GM19240 (cell line): Measurements from ENCODE around the gene GRK1.

Experiments used
- DNase-seq: peaks from one replicate; pipeline ENCODE4 v3.0.0; 2011; ENCODE audit warnings: low spot score; ENCODE audit not compliant: insufficient read length

Gene GRK1

DNA sequence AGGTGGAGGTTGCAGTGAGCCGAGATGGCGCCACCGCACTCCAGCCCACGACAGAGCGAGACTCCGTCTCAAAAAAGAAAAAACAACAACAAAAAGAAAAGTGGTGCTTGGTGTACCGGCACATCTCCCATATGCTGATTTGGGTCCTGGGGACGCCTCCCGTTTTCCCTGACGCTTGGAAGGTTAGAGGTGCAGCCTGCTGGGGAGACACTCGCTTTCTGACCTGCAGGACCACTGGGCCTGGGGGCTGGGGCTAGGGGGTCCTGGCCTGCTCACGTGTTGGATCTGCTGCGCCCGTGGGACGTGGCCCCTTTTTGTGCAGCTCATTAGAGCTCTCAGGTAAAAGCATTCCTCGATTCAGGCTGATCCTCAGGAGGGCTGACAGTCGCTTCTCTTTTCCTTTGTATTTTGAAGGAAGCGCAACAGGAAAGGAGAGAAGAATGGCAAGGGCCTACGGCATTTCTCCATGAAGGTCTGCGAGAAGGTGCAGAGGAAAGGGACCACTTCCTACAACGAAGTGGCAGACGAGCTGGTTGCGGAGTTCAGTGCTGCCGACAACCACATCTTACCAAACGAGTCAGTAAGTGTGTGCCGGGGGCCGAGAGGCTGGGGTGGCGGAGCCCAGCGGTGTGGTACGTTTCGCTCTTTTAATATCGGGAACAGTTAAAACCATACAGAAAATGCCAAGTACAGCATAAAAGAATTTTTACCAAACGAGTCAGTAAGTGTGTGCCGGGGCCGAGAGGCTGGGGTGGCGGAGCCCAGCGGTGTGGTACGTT is 34.1 kb upstream of the GRK1 start:
- no peak for DNase-seq

DNA sequence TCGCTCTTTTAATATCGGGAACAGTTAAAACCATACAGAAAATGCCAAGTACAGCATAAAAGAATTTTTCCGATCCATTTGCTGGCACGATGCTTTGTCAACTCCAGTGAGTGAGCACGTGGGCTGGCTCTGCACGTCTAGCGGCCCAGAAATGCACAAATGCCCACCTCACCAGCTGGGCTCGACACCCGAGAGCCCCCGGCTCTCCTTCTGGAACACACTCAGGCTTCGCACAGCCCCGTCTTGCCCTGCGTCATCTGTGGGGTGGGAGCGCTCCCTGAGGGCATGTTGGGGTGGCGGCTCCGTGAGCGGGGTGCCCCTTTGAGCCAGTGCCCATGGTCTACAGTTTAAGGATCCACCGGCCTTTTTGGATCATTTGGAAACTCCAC is 33.5 kb upstream of the GRK1 start:
- no peak for DNase-seq

DNA sequence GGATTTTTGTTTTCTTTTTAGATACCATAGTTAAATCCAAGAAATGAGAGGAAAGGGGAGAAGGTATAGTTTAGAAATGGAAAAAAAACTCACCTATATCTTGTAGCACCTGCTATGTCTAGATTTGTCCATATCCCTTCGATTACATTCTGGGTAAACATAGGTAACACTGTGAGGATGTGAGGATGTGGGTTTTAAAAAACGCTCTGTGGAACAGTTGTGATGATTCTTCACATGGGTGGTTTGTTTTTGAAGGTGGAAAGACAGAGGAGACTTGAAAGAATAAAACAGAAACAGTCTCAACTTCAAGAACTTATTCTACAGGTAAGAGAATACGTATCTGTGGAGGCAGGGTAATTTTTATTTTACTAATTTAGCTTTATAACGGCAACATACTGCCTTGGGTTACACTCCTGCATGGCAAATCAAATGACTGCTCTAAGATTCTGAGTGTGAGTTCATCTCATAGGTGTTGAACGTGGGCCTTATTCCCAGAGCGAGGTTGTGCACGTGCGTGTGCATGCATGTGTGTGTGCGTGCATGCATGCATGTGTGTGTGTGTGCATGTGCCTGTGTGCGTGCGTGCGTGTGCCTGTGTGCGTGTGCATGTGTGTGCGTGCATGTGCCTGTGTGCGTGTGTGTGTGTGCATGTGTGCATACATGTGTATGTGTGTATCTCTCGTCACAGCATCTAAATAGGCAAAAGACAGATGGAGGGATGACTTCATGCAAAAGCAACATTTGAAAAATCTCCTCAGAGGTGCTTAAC is 32.6 kb upstream of the GRK1 start:
- no peak for DNase-seq

DNA sequence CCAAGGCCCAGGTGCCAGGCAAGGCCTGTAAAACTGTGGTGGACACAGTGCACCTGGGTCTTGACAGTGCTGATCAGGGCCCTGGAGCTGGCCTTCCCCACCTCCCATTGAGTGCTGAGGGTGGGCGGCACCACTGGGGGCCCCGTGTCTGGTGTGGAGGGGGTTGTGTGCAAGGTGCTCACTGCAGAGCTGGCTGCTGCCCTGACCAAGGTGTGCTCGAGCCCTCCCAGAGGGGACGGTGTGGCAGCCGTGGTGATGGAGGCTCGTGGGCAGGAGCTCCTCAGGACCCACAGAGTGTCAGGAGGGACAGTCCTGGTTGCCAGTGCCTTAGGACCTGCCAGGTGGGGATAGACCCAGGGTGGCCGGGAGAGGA is 32.0 kb upstream of the GRK1 start:
- DNase-seq: no peak

DNA sequence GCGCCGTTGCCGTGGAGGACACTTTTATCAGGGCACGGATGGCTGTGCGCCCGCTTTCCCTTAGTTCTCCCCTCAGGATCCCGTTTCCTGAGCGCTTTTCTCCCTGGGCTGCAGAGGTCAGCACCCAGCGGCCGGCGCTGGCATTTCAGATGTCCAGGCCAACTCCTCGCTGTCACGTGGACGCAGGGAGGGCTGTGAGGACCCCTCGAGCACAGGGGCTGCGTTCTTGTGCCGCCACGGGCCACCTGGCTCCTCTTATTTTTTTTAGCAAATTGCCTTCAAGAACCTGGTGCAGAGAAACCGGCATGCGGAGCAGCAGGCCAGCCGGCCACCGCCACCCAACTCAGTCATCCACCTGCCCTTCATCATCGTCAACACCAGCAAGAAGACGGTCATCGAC is 31.3 kb upstream of the GRK1 start:
- no peak for DNase-seq

DNA sequence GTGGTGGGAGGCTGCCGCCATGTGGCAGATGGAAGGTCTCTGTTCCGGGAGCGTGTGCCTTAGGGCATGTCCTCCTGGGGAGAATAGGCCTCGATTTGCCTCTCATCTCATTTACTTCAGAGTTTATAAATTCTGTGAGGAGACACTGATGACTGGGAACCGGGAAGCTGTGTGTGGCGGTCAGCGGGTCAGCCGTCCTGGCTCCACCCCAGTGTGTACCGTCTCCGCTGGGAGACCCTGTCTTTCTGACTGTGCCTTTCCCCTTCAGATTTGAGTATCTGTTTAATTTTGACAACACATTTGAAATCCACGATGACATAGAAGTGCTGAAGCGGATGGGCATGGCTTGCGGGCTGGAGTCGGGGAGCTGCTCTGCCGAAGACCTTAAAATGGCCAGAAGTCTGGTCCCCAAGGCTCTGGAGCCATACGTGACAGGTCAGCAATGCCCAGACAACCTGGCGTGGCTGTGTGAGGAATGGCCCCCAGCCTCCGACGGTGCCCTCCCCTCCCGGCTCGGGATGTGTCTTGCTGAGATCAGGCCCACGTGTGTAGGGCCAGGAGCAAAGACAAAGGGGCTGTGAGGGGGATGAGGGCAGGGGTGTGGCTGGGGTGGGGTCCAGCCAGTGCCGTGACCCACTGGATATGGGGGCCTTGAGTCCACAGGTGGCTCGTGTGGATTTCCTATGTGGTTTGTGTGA is 30.6 kb upstream of the GRK1 start:
- DNase-seq: no peak

DNA sequence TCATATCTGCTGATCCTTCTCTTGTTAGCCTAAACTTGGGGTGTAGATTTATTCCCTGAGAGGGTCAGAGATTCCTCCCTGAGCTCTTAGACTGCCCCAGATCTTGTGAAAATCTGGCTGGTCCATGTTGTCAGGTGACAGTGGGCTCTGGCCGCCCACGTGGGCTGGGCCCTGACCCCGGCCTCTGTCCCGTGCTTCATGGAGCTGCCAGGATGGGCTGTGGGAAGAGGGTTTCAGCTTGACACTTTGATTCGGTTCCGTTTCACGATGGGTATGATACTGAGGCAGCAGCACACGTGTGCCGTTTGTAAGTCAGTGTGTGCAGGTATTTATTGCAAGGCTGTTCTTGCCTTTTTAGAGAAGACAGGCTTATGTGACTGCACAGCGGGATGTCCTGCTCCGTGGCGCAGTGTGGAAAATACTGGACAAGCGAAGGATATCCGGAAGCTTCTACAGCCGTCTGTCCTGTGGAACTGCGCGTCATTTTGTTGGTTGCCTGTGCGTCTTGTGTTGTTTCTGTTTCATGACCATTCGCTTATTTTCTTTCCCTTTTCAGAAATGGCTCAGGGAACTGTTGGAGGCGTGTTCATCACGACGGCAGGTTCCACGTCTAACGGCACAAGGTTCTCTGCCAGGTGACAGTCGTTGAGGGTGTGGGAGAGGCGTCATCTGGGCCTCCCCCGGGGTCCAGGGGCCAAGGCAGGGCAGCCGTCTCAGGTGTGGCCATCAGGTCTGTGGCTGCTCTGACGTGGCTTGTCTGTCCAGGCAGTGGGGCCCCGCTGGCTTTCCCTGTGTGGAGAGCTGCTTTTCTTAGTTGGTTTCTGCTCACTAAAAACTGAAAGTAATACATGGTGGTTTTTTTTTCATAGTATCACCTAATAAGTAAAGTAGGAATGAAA is 29.5 kb upstream of the GRK1 start:
- DNase-seq: no peak

DNA sequence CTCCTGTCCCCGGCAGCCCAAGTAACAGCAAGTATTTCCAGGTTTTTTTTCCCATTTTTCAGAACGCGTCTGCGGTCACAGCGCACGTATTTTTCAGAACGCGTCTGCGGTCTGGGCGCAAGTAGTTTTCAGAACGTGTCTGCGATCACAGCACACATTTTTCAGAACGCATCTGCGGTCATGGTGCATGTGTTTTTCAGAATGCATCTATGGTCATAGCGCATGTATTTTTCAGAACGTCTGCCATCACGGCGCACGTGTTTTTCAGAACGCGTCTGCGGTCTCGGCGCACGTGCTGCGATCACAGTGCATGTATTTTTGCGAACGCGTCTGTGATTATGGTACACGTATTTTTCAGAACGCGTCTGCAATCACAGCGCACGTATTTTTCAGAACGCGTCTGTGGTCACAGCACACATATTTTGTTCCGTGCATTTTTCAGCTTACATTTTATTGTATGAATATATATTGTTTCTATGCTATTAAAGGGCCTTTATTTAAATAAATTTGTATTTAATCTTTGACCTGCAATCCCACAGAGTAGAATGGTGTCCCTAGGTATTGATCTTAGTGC is 28.8 kb upstream of the GRK1 start:
- DNase-seq: no peak

DNA sequence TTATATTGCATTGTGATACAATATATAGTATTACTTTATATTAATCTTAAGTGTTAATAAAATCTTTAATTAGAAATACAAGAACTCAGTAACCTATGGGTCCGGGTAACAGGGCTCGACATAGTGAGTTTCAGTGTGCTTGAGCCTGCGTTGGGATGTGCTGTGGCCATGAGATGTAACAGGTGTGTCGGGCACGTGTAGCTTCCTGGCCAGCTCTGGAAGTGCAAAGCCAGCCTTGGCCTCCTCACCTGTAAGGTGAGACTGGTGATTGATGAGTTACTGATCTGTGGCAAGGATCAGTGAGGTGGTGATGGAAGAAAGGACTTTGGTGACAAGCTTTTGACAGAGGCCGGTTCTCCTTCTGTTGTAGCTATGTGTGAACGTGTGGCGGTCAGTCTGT is 28.2 kb upstream of the GRK1 start:
- DNase-seq: no peak

DNA sequence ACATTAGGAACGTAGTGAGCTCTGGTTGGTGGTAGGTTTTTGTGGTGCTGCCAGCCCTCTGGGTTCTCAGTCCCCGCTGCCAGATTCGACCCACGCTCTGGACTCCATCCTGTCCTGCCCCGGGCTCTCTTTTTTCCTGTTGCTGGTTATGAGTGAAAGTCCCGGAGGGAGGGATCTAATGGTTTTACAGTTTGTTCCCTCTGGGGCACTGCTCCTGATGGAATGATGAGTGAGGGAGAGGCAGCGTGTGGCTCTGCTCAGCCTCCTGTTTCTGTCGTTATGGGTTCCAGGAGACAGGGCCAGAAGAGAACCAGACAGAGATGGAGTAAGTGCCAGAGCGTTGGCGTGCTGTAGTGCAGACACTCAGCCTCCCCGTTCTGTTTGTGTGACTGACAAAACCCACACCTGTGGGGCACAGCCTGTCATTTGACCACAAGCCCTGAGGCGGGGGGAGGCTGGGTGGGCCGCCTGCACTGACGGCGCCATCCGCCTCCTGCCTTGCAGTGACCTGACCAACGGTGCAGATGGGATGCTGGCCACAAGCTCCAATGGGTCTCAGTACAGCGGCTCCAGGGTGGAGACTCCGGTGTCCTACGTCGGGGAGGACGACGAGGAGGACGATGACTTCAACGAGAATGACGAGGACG is 27.3 kb upstream of the GRK1 start:
- DNase-seq: no peak

DNA sequence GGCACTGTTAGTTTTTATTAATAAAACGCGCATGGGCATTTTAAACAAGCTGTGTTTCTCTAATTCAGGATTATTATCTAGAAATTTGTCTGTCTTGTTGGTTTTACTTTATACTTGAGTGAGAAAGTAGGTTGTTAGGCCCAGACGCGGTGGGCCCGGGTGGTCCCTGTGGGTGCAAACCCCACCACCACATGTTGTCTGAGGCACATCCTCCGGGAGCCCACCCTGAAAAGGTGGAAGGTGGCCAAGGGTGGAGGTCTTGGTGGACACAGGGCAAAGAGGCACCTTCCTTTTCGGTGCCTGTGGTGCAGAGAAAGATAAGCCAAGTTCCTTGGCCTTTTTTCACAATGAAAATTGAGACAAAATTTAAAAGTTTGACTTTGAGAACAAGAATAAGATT is 25.6 kb upstream of the GRK1 start:
- no peak for DNase-seq

DNA sequence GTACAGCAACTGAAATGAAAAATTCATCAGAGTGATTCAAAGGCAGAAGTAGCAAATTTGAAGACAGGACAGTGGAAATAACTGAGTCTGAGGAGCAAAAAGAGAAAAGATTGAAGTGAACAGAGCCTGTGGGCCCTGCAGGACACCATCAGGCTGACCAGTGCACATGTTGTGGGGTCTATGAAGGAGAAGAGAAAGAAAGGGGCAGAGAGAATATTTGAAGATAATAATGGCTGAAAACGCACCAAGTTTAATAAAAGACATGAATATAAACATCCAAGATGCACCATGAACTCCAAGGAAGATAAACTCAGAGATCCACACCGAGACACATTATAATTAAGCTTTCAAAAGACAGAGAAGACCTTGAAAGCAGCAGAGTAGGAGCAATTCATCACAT is 24.5 kb upstream of the GRK1 start:
- no peak for DNase-seq

DNA sequence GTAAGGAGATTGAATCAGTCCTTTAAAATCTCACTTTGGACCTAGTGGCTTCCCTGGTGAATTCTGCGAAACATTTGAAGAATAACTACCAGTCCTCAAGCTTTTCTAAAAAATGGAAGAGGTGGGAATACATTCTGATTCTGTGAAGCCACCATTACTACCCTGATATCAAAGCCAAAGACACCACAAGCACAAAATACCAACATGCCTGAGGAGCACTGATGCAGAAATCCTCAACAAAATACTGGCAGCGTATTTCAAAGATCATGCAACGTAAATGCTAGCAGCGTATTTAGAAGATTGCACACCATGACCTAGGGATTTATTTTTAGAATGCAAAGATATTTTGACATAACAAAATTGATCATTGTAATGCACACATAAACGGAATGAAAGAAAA is 23.4 kb upstream of the GRK1 start:
- DNase-seq: no peak

DNA sequence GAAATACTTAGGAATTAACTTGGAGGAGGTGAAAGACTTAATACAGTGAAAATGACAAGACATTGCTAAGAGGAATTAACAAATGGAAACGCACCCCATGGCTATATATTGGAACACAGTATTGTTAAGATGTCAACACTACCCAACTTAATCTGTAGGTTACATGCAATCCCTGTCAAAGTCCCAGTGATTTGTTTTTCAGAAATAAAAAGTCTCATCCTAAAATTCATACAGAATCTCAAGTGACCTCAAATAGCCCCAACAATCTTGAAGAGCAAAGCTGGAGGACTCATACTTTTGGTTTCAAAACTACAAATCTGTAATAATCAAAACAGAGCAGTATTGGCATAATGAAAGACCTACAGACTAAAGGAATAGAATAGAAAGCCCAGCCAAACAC is 22.2 kb upstream of the GRK1 start:
- DNase-seq: no peak

DNA sequence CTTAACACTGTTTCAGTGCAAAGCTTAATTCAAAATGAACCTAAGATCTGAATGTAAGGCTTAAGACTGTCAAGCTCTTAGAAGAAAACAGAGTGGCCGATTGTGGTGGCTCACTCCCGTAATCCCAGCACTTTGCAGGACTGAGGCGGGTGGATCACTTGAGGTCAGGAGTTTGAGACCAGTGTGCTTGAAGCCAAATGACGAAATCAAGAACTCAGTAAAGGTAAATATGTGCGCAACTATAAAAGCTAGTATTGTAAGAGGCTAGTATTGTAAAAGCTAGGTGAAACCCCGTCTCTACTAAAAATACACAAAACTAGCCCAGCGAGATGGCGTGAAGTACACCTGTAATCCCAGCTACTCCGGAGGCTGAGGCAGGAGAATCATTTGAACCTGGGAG is 21.7 kb upstream of the GRK1 start:
- no peak for DNase-seq

DNA sequence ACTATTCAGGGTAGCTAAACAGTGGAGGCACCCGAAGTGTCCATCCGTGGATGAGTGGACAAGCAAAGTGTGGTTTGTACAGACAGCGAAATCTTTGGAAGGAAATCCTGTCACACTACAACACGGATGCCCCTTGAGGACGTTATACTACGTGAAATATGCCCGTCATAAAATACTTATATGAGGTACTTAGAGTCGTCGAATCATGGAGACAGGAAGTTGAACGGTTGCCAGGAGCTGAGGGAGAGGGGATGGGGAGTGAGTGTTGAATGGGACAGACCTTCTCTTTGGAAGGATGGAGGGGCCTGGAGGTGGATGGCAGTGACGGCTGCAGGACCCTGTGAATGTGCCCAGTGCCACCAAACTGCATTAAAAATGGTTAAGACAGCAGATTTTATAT is 20.6 kb upstream of the GRK1 start:
- DNase-seq: no peak

DNA sequence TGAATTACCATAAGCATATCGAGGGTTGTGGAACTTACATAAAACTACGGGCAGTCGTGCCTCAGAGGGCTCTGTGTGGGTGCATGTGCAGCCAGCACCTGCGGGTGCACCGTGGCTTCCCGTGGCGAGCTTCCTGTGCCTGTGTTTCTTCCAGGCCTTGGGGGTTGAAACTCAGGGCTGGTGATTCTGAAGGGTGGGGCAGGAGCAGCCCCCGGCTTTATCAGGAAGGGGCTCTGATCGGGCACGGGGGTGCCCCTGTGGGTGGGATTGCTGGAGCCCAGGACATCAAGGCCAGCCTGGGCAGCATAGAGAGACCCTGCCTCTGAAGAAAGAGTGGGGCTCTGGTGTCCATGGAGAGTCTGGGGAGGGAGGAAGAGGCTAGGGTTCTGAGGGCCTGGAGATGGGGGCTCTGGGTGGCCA is 20.1 kb upstream of the GRK1 start:
- no peak for DNase-seq

DNA sequence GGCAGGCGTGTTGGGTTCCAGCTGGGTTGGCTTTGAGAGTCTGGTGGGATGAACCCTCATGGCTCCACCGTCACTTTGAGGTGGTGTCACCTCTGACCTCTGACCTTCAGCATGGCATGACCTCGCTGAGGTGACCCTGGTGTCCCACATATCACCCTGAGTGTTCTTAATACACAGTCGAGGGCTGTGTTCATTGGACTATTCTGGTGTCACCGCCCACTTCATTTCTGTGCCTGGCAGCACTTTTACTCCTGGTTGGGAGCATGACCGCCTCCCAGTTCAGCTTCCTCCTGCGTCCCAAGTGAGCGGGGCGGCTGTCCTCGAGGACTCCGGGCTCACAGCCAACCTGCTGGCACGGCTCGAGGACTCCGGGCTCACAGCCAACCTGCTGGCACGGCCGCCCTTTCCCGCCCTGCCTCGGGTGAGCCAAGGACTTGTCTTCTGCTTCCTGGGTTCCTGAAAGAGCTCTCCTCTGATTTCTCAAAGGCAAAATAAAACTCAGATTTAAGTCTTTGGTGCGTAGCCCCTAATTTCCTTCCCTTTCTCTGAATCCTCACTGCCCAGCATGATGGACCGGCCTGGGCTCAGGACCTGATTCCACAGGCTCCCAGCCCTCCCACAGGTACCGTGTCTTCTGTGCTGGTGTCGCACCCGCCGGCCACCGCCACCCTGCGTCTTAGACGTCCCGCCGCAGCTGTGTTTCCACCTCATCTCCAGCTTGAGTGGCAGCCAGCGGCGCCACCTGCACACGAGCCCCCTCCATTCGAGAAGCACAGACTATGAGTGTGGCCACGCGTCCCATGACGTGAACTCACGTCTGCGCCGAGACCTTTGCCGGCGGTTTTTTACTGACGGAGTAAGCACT is 19.4 kb upstream of the GRK1 start:
- DNase-seq: no peak

DNA sequence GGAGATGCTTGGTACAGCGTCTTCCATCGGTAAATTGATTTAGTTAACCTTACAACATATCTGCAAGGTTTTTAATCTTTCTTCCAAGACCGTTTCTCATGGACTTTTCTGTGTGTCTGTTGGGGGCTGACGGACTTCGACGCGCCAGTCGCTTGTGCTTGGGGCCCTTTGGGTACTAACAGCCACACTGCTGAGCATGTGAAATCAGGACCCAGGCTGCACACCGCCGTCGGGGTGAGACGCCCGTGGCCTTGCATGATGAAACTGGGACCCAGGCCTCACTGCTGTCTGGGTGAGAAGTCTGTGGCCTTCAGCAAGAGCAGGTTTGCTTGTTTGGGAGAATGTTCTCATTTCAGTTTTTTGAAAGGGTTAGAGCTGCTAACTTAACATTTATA is 18.8 kb upstream of the GRK1 start:
- DNase-seq: no peak

DNA sequence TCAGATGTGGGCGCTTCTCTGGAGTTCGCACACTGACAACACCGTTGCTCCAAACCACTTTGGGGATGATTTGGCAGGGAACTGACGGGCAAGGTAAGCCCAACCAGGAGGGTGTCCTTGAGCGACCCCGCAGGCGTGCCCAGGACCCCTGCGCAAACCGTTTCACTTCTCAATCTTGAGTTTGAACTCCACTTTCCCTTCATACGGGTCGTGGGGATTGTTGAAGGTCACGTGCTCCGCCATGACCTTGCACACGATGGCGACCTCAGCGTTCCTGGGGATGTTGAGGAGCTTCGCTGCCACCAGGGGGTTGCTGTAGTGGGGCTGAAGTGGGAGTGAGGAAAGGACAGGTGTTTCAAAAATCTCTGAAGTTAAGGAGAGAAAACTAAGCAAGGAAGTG is 17.8 kb upstream of the GRK1 start:
- no peak for DNase-seq
